ENCODE data around the gene NLRP7.
"Not testable (repeated sequence)": the region's sequence is repeated elsewhere in the genome, so short reads cannot be mapped to it uniquely, and the experiment has no call there.

Gene NLRP7

GRCh38 chr19:54947381-54947780, at the start of gene NLRP7:
Gene NLRP7 (minus strand): TSS chr19:54947530.
- H3K9me2 ChIP-seq (ENCODE audit: low read depth, low read length), result no peaks in the 10 kb centered on the region
- no peaks in the 10 kb centered on the region for H3K27me3 ChIP-seq (ENCODE audit: insufficient read depth, low read length)
- peak within 1 kb of the TSS; percentile 96 for H3K27ac ChIP-seq (ENCODE audit: low read depth, low read length, poor library complexity, severe bottlenecking)
- H3K4me2 ChIP-seq (ENCODE audit: low read length), result no peak within 1 kb of the TSS
- H3F3A ChIP-seq (ENCODE audit: insufficient read depth, low read length), result no peaks in the 10 kb centered on the region
- TF ChIP-seq, protein P1, sequence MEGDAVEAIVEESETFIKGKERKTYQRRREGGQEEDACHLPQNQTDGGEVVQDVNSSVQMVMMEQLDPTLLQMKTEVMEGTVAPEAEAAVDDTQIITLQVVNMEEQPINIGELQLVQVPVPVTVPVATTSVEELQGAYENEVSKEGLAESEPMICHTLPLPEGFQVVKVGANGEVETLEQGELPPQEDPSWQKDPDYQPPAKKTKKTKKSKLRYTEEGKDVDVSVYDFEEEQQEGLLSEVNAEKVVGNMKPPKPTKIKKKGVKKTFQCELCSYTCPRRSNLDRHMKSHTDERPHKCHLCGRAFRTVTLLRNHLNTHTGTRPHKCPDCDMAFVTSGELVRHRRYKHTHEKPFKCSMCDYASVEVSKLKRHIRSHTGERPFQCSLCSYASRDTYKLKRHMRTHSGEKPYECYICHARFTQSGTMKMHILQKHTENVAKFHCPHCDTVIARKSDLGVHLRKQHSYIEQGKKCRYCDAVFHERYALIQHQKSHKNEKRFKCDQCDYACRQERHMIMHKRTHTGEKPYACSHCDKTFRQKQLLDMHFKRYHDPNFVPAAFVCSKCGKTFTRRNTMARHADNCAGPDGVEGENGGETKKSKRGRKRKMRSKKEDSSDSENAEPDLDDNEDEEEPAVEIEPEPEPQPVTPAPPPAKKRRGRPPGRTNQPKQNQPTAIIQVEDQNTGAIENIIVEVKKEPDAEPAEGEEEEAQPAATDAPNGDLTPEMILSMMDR (IDR thresholded peaks at IDR 0.05; ENCODE audit: low read length), result no peak
- TF ChIP-seq EZH2 (IDR thresholded peaks at IDR 0.05; ENCODE audit: borderline replicate concordance, low read length), result no peak
- H3K4me3 ChIP-seq (ENCODE audit: low read depth, low read length, poor library complexity, severe bottlenecking), result no peak within 1 kb of the TSS
- no peak within 1 kb of the TSS for H3K9ac ChIP-seq (ENCODE audit: low read length)
- no peaks in the 10 kb centered on the region for H3K9me3 ChIP-seq (ENCODE audit: low read length)
- no peak within 1 kb of the TSS for H2AFZ ChIP-seq (ENCODE audit: low read length)
- peaks cover 48% of the 10 kb centered on the region for H3K4me1 ChIP-seq (ENCODE audit: insufficient read depth, low read length, severe bottlenecking)
- H3K79me2 ChIP-seq (ENCODE audit: insufficient read depth, low read length), result no peaks in the 10 kb centered on the region
- no peaks in the 10 kb centered on the region for H3K36me3 ChIP-seq (ENCODE audit: insufficient read depth, low read length)
- no peaks in the 10 kb centered on the region for H4K20me1 ChIP-seq (ENCODE audit: insufficient read depth, low read length)

DNA sequence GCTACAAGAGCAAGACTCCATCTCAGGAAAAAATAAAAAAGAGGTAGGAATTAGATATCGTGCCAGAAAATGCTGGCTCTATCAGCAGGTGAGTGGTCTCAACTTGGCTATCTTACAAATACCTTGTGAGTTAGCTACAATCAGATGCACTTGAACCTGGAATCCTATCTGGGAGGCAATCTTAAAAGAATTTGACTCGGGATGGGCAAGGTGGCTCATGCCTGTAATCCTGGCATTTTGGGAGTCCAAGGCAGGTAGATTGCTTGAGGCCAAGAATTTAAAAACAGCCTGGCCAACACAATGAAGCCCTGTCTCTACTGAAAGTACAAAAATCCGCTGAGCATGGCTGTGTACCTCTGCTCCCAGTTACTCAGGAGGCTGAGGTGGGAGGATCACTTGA, 48.2 kb upstream of the NLRP7 start:
- no peaks in the 10 kb centered on the region for H3K27me3 ChIP-seq (ENCODE audit: insufficient read depth, low read length)
- H3K4me1 ChIP-seq (ENCODE audit: insufficient read depth, low read length, severe bottlenecking), result peaks cover 11% of the 10 kb centered on the region

GRCh38 chr19:54989531-54989930, 42.2 kb upstream of the NLRP7 start:
- H3F3A ChIP-seq (ENCODE audit: insufficient read depth, low read length); H3K9me3 ChIP-seq (ENCODE audit: low read length); H3K36me3 ChIP-seq (ENCODE audit: insufficient read depth, low read length); H3K9ac ChIP-seq (ENCODE audit: low read length); H3K79me2 ChIP-seq (ENCODE audit: insufficient read depth, low read length); H3K27ac ChIP-seq (ENCODE audit: low read depth, low read length, poor library complexity, severe bottlenecking); H3K27me3 ChIP-seq (ENCODE audit: insufficient read depth, low read length); H3K4me2 ChIP-seq (ENCODE audit: low read length); H3K9me2 ChIP-seq (ENCODE audit: low read depth, low read length); H4K20me1 ChIP-seq (ENCODE audit: insufficient read depth, low read length); H3K4me1 ChIP-seq (ENCODE audit: insufficient read depth, low read length, severe bottlenecking); H2AFZ ChIP-seq (ENCODE audit: low read length); H3K4me3 ChIP-seq (ENCODE audit: low read depth, low read length, poor library complexity, severe bottlenecking): not testable (repeated sequence)

More for the DNA sequence above, 48.2 kb upstream of the NLRP7 start:
- Histone ChIP-seq H4K20me1 (ENCODE audit: insufficient read depth, low read length) (no peaks in the 10 kb centered on the region), H3K4me2 (ENCODE audit: low read length) (no peak overlapping the region), H3K36me3 (ENCODE audit: insufficient read depth, low read length) (peaks cover 8% of the 10 kb centered on the region; the same call in 1 of the 2 replicates), H3K9ac (ENCODE audit: low read length) (no peak overlapping the region), H3K9me2 (ENCODE audit: low read depth, low read length) (no peaks in the 10 kb centered on the region), H3F3A (ENCODE audit: insufficient read depth, low read length) (no peaks in the 10 kb centered on the region), H3K79me2 (ENCODE audit: insufficient read depth, low read length) (no peaks in the 10 kb centered on the region), H2AFZ (ENCODE audit: low read length) (no peak overlapping the region), H3K9me3 (ENCODE audit: low read length) (peaks cover 4% of the 10 kb centered on the region; the same call in 1 of the 2 replicates), H3K4me3 (ENCODE audit: low read depth, low read length, poor library complexity, severe bottlenecking) (no peak overlapping the region), H3K27ac (ENCODE audit: low read depth, low read length, poor library complexity, severe bottlenecking) (no peak overlapping the region)
- TF ChIP-seq EZH2 (IDR thresholded peaks at IDR 0.05; ENCODE audit: borderline replicate concordance, low read length), result no peak
- TF ChIP-seq, protein P1 (IDR thresholded peaks at IDR 0.05; ENCODE audit: low read length), result no peak

DNA sequence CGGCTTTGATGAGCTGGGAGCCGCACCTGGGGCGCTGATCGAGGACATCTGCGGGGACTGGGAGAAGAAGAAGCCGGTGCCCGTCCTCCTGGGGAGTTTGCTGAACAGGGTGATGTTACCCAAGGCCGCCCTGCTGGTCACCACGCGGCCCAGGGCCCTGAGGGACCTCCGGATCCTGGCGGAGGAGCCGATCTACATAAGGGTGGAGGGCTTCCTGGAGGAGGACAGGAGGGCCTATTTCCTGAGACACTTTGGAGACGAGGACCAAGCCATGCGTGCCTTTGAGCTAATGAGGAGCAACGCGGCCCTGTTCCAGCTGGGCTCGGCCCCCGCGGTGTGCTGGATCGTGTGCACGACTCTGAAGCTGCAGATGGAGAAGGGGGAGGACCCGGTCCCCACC, 35.2 kb upstream of the NLRP7 start:
- not testable (repeated sequence) for H3K27ac ChIP-seq (ENCODE audit: low read depth, low read length, poor library complexity, severe bottlenecking); H3K4me2 ChIP-seq (ENCODE audit: low read length); H3F3A ChIP-seq (ENCODE audit: insufficient read depth, low read length); H3K9ac ChIP-seq (ENCODE audit: low read length); H3K9me3 ChIP-seq (ENCODE audit: low read length); H2AFZ ChIP-seq (ENCODE audit: low read length); H3K79me2 ChIP-seq (ENCODE audit: insufficient read depth, low read length); H3K4me3 ChIP-seq (ENCODE audit: low read depth, low read length, poor library complexity, severe bottlenecking); H3K27me3 ChIP-seq (ENCODE audit: insufficient read depth, low read length); H3K36me3 ChIP-seq (ENCODE audit: insufficient read depth, low read length); H3K9me2 ChIP-seq (ENCODE audit: low read depth, low read length); H4K20me1 ChIP-seq (ENCODE audit: insufficient read depth, low read length); H3K4me1 ChIP-seq (ENCODE audit: insufficient read depth, low read length, severe bottlenecking)

DNA sequence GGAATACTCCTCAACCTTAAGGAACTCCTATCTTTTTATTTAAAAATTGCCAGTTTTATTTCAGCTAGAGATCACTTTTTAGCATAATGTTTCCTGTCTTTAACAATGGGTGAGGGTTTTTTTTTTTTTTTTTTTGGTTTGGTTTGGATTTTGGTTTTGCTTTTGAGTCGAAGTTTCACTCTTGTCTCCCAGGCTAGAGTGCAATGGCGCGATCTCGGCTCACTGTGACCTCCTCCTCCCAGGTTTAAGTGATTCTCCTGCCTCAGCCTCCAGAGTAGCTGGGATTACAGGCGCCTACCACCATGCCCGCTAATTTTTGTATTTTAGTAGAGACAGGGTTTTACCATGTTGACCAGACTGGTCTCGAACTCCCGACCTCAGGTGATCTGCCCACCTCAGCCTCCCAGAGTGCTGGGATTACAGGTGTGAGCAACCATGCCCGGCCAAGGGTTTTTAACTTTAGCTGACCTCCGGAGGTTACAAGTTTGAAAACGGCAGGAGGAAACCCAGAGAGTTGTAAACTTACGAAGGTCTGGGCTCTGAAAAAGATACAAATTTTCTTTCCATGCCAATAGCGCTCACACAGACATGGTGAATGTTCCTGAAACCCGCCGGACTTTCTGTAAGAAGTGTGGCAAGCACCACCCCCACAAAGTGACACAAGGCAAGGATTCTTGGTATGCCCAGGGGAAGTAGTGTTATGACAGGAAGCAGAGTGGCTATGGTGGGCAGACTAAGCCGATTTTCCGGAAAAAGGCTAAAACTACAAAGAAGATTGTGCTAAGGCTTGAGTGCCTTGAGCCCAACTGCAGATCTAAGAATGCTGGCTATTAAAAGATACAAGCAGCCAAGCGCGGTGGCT, 26.1 kb upstream of the NLRP7 start:
- H3K4me1 ChIP-seq (ENCODE audit: insufficient read depth, low read length, severe bottlenecking), result peaks cover 24% of the 10 kb centered on the region
- not testable (repeated sequence) for H3K27me3 ChIP-seq (ENCODE audit: insufficient read depth, low read length); H3K36me3 ChIP-seq (ENCODE audit: insufficient read depth, low read length); H3K4me2 ChIP-seq (ENCODE audit: low read length); H3K9ac ChIP-seq (ENCODE audit: low read length); H3K79me2 ChIP-seq (ENCODE audit: insufficient read depth, low read length); H3K4me3 ChIP-seq (ENCODE audit: low read depth, low read length, poor library complexity, severe bottlenecking); H3K9me3 ChIP-seq (ENCODE audit: low read length); H3F3A ChIP-seq (ENCODE audit: insufficient read depth, low read length); H4K20me1 ChIP-seq (ENCODE audit: insufficient read depth, low read length); H3K9me2 ChIP-seq (ENCODE audit: low read depth, low read length)
- peak overlapping the region; percentile 96 for H2AFZ ChIP-seq (ENCODE audit: low read length)
- H3K27ac ChIP-seq (ENCODE audit: low read depth, low read length, poor library complexity, severe bottlenecking), result peak overlapping the region; percentile 42

- H3K79me2 ChIP-seq (ENCODE audit: insufficient read depth, low read length); H2AFZ ChIP-seq (ENCODE audit: low read length); H3F3A ChIP-seq (ENCODE audit: insufficient read depth, low read length); H3K9ac ChIP-seq (ENCODE audit: low read length); H3K4me2 ChIP-seq (ENCODE audit: low read length); H3K27ac ChIP-seq (ENCODE audit: low read depth, low read length, poor library complexity, severe bottlenecking); H3K9me2 ChIP-seq (ENCODE audit: low read depth, low read length); H3K4me3 ChIP-seq (ENCODE audit: low read depth, low read length, poor library complexity, severe bottlenecking); H3K9me3 ChIP-seq (ENCODE audit: low read length); H4K20me1 ChIP-seq (ENCODE audit: insufficient read depth, low read length); H3K27me3 ChIP-seq (ENCODE audit: insufficient read depth, low read length); H3K36me3 ChIP-seq (ENCODE audit: insufficient read depth, low read length): not testable (repeated sequence)
- peaks cover 40% of the 10 kb centered on the region for H3K4me1 ChIP-seq (ENCODE audit: insufficient read depth, low read length, severe bottlenecking)
Observed at GRCh38 chr19:54971446-54971845, 24.1 kb upstream of the NLRP7 start.

All from OCI-LY1 (cell line).